GM21786 (cell line): ENCODE measurements around the gene CCNY.

Source experiments
- ATAC-seq: cut with Tn5 transposase; IDR thresholded peaks from one replicate; pipeline ENCODE4 v1.9.1; 2021; ENCODE audit not compliant: unreplicated experiment

Gene CCNY

GRCh38 chr10:35607475-35608327 is 271.4 kb downstream of the CCNY start:
- no peak for ATAC-seq

GRCh38 chr10:35608328-35608672 is 272.0 kb downstream of the CCNY start:
- ATAC-seq, result no peak

- no peak for ATAC-seq
These were observed 275.4 kb downstream of the CCNY start for GRCh38 chr10:35611750-35612149.

- no peak for ATAC-seq
These were observed 276.2 kb downstream of the CCNY start for GRCh38 chr10:35612385-35613106.

- ATAC-seq, result no peak
These were observed 276.8 kb downstream of the CCNY start for GRCh38 chr10:35613107-35613440.

- ATAC-seq, result no peak
These were observed 277.4 kb downstream of the CCNY start for GRCh38 chr10:35613597-35614226.

GRCh38 chr10:35614312-35614711 is 278.0 kb downstream of the CCNY start:
- ATAC-seq, result no peak
